GM18502 (cell line): Measurements from ENCODE around the gene ANKRD28.

Experiments
- ATAC-seq: cut with Tn5 transposase; IDR thresholded peaks from one replicate; pipeline ENCODE4 v1.9.1; 2021; ENCODE audit warnings: mild to moderate bottlenecking; ENCODE audit not compliant: unreplicated experiment, poor library complexity

ANKRD28 gene

DNA sequence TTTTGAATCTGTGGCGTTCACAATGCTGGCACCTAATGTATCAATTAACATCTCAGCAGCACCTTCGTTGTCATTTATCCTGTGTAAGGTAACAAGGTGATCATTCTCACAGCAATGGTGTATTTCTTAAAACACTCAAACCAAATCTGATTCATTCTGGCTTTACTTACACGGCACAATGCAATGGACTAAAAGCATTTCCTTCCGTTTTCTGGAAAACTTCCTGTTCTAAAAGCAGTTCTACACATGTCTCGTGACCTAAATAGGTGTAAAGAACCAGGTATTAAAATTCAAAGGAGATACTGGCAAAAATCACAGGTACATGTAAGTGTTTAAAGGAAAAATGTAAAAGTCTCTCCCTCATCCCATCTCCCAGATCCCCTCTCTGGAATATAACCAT, 118.5 kb downstream of the ANKRD28 start:
- no peak for ATAC-seq

DNA sequence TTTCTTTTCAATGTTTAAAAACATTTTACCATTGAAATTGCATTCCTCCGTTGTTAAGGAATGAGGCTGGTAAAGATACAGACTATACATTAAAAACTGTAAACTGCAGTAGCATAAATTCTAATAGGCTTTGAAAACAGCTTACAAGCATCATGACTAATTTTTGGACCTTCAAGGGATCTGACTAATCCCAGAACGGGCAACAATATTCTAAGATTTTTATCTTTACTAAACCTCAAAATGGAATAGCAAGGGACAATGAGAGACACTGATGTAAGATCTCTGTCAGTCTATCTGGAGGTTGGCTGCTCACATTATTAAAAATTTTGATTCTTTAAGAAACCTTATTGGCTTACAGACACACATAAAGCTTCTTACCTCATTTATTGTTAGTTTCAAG, 121.5 kb downstream of the ANKRD28 start:
- no peak for ATAC-seq

DNA sequence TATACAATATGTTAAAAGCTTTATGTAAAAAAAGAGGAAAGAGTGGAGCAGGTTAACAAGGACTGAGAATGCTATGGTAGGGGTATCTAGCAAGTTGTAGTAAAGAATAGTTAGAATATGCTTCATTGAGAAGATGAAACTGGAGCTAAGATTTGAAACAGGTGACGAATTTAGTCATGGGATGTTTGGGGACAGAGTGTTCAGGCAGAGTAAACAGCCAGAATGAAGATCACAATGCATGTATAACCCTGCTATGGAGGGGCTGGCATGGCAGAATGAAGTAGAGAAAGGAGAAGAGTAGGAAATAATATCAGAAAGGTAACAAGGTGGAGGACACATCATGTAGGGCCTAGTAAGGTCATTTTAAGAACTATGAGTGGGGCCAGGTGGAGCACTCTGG, 124.2 kb downstream of the ANKRD28 start:
- no peak for ATAC-seq

DNA sequence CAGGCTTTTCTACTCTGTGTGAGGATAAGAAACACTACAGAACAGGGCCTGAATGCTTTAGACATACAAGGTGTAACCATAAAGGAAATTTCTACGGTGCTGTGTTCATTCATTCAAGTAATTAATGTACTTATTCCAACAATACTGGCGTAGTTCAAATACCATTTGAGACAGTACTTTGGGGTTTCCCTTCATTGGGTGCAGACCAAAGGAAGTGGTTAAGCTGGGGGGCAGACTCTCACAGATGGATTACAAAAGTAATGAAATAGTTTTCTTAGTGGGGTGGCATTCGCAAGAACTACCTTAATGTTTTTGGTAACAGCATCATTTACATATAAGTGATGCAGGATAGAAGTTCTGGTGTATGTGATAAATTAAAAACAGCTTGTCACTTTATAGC, 130.3 kb downstream of the ANKRD28 start:
- ATAC-seq, result no peak

DNA sequence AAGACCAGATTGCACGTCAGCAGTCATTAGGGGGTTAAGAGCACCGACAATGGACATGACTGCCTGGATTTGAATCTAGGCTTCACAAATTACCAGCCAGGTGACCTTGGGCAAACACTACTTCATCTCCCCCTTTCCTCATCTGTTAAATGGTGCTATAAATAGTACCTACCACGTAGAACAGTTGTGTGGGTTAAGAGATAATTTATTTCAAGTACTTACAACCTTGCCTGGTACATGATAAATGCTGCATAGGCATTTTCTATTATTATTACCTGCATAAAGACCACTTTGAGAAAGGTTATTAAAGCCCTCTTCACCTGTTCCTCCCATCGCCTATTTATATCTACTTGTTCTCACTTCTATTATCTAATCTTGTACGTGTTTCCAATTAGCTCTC, 131.5 kb downstream of the ANKRD28 start:
- ATAC-seq, result no peak

DNA sequence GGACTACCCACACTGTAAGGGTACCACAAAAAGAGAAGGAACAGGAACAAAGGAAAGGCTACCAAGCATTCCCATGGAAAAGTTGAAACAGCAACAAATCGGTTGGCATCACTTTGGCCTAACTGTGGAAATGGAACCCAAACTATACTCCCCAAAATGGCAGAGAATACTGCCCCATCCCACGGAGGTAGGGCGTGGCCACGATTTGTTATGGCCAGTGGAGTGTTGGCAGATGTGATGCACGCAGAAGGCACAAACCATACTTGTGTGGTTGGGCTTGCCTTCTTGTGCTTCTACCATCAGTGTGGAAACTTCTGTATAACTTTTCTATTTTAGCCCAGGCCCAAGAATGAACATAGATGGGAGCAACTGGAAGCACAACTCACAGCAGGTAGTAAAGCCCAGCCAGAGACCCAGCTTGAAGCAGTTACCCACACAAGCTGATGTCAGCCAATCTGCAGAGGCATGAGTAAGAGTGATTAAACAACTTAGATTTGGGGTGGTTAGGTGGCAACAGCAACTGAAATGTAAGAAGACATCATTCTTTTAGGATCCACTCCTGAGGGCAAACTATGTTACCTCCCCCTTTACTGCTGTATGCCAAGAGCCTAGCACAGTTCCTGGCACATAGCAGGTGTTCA, 132.1 kb downstream of the ANKRD28 start:
- no peak for ATAC-seq

DNA sequence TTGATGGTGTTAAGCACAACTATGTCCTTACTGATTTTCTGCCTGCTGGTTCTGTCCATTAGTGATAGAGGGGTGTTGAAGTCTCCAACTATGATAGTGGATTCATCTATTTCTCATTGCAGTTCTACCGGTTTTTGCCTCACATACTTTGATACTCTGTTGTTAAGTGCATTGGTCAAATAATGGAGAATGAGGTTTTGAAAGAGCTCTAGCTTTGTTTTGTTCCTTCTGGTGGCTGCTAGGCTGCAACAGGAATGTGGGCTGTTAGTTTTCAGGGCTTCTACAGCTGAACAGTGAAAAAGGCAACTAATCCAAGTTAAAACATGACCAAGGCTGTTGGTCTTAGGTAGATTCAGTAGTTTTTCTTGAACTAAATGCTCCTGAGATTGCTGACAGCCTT, 133.6 kb downstream of the ANKRD28 start:
- no peak for ATAC-seq

DNA sequence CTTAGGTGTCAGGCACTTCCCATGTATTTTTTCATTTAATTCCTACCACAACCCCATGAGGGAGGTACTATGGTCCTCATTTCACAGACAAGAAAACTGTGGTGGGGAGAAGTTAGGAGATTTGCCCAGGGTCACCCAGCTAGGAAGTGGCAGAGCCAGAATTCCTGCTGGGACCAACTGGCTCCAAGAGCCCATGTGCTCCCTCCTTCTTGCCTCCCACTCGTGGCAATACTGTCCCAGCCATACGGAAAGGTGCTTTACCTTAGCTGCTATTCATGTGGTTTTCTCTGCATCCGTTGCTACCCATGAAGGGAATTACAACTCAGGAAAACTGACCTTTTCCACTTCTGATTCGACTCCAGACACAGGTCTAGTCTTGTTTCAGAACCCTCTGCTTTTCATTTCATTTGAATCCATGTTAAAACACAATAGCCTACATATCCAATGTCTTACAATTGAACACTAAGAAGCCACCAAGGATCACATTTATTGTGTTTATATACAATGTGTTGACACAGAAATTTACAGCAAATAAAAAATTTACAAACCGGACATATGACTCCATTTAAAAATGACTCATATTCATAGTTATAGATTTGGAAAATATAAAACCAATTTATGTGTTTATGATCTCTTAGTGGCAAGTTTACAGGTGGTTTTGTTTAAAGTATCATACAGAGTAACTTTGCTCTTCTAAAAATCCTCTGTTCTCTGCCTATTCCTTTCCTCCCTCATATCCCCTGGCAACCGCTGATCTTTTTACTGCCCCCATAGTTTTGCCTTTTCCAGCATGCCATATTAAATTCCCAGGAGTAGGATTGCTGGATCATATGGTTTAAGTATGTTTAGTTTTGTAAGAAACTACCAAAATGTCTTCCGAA, 137.5 kb downstream of the ANKRD28 start:
- no peak for ATAC-seq

DNA sequence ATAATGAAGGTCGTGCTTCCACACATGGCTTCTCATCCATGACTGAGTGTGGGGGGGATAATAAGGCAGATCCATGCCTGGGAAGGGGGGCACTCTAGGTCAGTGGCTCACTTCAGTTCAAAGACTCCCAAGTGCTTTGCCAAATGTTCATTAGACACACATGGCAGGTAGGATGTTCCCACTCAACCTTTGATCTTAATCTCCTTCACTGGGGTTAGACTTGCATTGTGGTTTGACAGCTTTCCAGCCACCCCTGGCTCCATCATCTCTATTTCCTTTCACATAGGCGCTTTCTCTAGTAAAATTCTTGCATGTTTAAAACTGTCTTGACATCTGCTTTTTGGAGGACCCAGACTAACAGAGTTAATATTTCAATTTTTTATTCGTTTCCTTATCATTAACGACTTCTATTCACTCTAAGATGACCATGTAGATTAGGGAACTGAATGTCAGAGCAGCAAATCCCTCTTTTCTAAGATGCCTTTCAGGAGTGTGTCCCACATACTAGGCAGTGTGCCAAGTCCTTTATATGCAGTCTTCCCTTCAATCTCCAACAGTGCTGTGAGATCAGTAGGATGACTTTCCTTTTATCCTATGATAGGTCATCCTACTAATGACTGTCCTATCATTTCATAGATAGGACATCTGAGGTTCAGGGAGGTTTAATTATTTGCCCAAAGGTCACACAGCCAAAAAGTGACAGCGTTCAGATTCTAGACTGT, 138.4 kb downstream of the ANKRD28 start:
- no peak for ATAC-seq

DNA sequence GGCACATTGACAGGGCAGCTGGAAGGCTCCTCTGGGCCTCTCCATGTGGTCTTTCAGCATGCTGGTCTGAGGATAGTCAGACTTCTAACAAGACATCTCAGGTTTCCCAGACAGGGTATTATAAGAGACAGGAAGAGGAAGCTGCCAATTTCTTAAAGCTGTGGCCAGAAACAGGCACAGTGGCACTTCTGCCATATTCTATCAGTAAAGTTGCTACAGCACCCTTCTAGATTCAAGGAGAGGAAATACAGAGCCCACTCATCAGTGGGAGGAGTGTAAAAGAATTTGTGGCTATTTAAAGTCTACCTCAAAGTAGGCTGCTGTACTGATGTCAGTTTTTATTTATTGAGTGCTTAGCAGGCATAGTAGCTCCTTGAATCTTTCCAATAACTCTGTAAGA, 140.8 kb downstream of the ANKRD28 start:
- no peak for ATAC-seq

DNA sequence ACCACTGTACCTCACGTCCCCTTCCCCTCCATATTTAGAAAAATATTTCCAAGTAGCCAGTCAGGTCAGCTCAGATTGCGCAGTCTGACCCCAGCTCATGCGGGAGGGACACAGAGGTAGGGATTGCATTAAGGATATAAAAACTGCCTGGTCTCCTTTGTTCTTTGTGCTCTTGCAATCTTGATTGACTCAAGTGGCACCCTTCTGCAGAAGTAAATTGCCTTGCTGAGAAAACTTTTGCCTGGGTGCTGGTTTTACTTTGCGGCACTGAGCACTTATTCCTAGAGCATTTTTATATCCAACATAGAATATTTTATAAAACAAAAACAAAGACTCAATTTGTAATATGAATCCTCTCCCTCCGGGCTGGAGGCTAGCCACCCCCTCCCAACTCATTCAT, 141.4 kb downstream of the ANKRD28 start:
- ATAC-seq, result no peak

DNA sequence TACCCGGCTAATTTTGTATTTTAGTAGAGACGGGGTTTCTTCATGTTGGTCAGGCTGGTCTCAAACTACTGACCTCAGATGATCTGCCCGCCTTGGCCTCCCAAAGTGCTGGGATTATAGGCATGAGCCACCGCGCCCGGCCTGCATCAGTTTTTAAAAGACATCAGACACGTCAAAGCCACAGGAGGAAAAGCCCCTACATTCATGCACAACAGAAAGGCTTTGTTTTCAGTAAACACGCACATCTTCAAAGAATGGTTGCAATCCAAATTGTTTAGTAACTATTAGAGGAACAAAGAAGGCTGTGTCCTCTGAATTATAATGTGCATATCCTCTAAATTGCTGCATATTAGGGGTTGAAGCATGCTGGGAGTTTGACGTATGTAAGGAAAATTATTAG, 142.9 kb downstream of the ANKRD28 start:
- ATAC-seq, result no peak

DNA sequence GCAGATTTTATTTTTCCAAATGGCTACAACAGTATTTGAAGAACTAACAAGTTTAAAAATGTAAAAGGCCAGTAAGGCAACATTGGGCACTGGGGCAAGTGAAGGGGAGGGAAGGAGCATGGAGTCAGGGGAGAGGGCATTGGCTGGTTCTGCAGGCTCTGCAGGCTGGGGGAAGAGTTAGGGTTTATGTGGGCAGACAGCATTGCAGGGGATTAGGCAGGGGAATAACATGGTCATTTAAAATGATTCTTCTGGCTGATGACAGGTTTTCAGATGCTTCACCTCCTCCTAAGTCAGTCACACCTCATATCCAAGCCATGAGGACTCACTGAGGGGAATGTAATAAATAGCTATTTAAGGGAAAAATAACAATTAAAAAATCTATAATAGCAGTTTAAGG, 143.7 kb downstream of the ANKRD28 start:
- ATAC-seq, result no peak

DNA sequence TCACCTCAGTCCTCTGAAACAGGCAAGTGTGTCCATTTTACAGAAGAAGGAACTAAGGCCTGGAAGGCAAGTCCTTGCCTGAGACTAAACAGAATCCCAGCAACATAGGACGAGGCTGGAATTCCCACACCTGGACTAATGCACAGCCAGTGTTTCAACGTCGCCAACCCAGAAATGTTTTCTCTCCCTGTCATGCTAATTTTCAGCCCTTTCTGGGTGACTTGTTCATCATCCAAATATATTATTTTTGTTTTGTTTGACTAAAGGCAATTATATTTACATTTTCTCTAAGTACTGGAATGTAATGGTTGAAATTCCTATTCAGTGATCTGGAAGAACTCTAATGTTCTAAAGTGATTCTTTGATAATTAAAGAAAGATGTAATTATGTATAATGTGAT, 144.5 kb downstream of the ANKRD28 start:
- ATAC-seq, result no peak

DNA sequence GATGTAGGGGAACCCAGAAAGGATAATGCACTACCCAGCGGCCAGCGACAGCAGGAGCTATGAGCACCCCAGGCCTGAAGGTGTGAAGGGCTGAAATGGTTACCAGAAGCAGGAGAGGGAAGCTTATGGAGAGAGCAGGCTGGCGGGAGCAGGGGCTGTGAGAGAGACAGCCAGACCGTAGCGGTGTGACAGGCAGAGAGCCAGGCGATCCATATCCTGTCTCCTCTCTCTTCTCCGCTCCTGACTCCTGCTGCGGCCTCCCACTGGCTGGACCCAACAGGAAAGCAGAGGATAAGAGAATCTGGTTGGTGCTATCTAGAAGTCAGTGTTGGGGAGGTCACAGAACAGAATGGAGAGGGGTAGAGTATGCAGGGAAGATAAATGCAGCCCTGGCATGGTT, 146.4 kb downstream of the ANKRD28 start:
- no peak for ATAC-seq

DNA sequence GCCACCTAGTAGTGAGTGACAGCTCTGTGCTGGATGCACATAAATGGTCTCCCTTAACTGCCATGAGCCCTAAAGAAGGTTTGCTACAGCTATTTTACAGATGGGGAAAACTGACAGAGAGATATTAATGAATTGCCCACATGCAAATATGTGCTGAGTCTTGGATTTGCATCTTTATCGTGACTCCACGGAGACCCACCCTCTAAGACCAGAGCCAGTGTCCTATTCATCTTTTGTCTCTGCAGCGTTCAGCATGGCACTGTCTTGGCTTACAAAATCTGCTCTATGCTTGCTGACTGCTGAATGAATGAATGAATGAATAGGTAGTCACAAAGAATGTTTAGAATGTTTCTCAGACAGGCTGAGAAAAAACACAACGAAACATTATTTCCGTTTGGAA, 147.9 kb downstream of the ANKRD28 start:
- ATAC-seq, result no peak

DNA sequence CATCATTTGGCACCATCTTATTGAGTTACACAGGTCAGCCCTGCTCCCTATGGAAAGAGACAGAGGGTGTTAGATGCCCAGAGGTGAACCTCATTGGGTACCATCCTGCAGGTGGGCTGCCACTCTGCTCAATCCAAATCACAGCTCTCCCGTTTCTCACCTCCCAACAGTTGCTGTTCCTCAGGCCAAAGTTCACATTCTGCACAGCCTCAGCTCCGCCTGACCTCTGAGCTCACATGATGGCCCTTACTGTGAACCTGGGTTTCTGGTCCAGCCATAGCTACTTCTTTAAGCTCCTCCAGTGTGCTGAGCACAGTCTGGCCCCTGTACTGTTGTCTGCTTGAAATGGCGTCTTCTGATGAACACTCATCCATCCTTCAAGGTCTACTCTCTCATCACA, 148.4 kb downstream of the ANKRD28 start:
- no peak for ATAC-seq

DNA sequence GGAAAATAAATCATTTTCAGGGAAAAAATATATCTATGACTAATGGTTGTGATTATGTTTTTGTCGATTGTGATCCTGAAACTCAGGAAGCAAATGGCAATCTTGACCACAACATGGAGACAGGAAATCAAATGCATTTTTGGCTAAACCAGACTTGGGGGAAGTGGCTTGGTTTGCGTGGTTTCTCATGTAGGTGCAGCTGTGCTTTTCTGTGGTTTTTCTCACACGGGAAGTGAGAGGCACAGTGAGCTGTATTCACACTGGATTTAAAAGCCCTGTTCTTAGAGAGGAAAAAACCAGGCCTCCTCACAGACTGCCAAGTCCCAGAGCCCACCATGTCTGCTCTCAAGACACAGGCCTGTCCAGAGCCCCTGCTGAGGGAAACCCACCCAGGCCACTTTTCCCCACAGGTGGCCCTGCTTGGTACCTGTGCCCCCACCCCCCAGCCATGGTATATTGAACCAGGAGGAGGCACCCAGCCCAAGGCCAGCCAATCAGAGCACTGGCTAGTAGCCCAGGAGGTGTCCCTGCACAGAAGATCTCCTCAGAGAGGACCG, 150.1 kb downstream of the ANKRD28 start:
- peak; percentile 88 for ATAC-seq

DNA sequence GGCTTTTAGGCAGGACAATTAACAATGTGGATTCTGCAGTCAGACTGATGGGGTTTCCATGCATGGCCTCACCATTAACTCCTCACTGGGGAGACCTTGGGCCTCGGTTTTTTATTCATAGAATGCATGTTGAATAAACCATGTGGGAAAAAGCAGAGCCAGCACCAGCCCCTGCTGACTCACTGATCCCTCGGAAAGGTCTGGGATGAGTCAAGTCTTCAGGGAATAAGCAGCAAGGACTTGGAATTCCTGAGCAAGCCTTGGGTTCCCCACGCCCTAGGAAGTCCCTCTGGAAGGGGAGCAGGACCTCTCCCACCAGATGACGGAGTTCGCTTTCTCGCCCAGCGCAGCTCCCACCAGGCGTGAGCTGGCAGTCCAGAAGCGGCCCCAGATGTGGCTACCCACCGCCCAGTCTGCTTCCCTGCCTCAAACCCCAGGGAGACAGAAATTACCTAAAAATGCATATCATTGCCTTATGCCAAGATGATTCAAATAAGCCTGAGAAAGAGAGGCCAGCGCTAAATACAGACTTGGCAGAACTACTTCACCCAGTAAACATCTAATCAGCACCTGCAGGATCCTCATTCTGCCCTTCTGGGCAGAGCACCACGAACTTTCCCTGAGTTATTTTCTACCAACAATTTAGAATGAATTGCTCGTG, 150.8 kb downstream of the ANKRD28 start:
- peak; percentile 33 for ATAC-seq

DNA sequence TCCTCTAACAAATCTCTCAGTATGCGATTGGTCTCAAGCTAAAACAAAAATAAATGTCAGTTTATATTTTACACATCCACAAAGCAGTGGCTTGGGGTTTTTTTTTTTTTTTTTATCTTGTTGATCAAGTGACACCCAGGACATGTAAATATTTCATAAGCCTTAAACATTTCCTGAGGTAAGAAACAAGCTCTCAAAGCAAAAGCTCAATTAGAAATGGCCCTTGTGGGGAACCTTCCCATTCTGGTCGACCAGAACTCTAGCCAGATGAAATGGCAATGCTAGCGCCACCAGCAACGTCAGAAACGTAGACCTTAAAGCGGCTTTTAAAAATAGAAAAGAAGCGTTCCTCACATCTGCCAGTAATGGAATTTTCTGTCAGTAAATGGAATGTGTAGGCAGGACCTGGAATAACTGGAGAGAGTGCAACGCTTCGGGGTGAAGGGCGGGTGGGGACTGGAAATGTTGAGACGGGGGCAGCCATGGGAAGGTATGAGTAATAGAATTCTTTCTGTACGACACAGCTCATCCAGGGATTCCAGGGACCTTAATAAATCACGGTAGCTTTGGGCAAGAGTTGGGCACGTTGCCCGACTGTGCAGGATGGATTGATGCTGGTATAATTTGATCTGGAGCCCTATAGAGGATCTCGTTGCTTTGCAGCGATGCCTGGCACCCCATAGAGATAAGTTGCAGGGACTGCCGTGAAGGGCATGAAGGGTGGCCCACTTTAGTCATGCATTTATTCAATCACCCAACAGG, 151.9 kb downstream of the ANKRD28 start:
- ATAC-seq, result no peak
